Measurements from ENCODE around the gene RBBP8NL.

The RBBP8NL gene

GRCh38 chr20:62461157-62461556, 33.8 kb upstream of the RBBP8NL start:
- no peak for DNase-seq (ENCODE audit: low spot score)

GRCh38 chr20:62460678-62461077, 33.3 kb upstream of the RBBP8NL start:
- DNase-seq (ENCODE audit: low spot score), result no peak

DNA sequence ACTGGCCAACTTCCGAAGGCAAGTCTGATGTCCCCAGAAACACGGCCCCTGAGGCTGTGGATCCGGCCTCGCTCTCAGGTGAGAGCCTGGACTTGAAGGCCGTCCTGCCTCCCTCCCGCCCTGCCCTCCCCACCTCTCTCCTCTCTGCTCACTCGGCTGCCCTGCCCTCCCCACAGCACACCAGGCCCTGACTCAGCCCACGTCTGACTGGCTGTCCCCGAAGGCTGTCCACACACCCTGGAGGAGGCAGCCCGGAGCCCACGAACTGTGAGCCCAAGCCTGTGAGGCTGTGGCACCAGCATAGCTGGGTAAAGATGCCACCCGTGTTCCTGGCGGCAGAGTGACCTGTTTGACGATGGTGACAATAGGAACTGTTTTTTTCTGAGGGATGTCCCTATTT, 32.1 kb upstream of the RBBP8NL start:
- DNase-seq (ENCODE audit: low spot score), result no peak

GRCh38 chr20:62458275-62459251, 31.2 kb upstream of the RBBP8NL start:
- no peak for DNase-seq (ENCODE audit: low spot score)

DNA sequence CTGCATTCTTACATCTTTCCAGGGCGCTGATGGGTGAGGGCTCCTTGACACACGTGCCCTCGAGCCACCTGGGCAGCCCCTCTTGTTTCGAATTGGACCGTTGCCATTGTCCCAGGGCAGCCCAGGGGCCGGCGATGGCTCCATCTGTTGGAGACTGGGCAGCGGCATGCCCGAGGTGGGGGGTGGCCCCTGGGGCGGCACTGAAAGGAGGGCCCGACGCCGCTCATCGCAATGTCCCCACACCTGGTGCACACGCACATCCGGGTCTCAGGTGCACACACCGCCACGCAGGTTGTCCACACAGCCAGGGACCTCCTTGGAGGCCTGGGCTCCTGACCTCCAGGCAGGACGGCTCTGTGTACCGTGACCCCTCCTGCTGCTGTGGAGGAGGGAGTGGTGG, 30.5 kb upstream of the RBBP8NL start:
- no peak for DNase-seq (ENCODE audit: low spot score)

DNA sequence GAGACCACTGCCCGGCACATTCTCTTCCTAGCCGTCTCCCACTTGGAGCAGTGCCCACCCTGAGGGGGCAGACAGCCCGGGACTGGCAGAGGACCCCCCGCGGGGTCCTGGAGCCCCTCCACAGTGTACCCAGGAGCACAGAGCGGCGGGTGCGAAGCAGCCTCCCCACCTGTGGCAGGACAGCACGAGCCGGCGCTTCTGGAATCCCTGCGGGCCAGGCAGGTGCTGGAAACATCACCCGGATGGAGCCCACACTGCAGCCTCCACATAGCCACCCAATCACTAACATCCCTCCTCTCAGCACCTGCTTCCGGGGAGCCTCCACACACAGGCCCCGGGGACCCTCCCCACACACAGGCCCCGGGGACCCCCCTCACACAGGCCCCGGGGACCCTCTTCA, 29.8 kb upstream of the RBBP8NL start:
- no peak for DNase-seq (ENCODE audit: low spot score)

DNA sequence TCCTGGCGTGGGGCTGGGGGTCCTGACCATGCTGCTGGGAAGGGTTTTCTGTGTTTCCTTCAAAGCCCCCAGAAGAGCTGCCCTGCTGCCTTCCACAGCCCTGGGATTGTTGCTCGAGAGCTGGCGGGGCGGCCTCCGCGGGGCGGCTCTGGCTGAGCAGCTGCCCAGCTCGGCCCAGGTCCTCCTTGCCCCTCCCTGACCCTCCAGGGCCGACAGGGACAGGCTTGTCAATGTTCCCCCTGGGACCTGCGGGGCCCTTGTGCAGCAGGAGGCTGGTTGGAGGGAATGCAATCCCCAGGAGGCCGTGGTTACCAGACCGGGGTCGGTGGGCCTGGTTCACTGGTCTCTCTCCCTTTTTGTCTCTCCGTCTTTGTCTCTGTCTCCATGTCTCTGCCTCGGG, 28.6 kb upstream of the RBBP8NL start:
- no peak for DNase-seq (ENCODE audit: low spot score)

- DNase-seq (ENCODE audit: low spot score), result no peak
Observed at GRCh38 chr20:62454904-62455636, 27.7 kb upstream of the RBBP8NL start.

GRCh38 chr20:62453186-62453808, 26.0 kb upstream of the RBBP8NL start:
- no peak for DNase-seq (ENCODE audit: low spot score)

DNA sequence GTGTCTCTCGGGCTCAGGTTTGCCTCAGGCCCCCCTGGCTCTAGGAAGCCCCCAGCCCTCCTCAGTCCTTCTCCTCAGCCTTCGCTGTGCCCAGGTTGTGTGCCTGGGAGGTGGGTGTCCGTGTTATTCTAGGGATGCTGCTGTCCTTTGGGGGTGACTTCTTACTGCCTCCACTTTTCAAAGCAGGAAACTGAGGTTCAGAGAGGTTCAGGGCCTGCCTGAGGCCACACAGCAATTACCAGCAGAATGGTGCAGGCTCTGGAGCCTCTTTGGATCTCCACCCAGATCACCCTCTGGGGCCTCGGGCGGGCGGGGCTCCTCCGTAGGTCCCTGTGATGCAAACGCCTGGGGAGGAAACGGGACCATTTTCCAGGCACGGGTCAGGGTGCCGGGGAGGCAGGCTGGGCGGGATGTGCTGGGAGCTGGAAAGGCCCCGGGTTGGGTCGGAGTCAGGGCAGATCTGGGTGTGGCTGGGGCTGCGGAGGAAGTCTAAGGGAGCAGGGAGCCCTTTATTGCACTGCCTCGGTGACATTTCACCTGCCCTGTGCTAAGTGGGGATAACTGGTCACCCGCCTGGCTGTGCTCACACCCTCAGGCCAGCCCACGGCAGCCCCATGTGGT, 25.2 kb upstream of the RBBP8NL start:
- DNase-seq (ENCODE audit: low spot score), result no peak

DNA sequence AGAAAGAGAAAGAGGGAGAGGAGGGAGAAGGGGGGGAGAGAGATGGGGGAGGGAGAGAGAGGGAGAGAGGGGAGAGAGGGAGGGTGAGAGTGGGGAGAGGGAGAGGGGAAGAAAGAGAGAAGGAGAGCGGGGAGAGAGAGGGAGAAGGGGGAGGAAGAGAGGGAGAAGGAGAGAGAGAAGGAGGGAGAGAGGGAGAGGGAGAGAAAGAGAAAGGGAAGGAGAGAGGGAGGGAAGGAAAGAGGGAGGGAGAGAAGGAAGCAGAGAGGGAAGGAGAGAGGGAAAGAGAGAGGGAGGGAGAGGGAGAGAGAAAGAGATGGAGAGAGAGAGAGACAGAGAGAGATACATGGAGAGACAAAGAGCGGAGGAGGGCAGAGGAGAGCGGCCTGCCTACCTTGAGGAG, 24.6 kb upstream of the RBBP8NL start:
- no peak for DNase-seq (ENCODE audit: low spot score)

DNA sequence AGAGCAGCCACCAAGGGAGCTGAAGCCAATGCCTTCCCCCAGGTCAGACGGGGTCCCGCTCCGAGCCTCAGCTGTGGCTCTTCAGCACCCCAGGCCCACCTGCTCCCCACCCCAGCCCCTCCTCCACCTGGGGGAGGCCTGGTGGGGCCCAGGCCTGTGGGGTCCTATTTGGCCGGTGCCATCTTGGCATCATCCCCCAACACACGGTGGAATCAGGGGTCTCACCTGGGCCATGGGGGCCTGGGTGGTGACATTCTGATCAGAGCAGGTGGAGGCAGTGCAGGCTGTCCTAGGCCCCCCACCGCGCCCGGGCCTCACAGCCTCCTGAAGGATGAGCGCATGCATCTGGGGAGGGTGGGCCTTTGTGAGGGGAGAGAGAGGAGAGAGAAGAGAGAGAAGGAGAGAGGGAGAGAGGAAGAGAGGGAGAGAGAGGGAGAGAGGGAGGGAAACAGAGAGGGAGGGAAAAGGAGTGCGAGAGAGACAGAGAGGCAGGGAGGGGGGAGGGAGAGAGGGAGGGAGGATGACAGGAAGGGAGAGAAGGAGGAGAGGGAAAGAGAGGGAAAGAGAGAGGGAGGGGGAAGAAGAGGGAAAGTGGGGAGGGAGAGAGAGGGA, 23.9 kb upstream of the RBBP8NL start:
- no peak for DNase-seq (ENCODE audit: low spot score)

DNA sequence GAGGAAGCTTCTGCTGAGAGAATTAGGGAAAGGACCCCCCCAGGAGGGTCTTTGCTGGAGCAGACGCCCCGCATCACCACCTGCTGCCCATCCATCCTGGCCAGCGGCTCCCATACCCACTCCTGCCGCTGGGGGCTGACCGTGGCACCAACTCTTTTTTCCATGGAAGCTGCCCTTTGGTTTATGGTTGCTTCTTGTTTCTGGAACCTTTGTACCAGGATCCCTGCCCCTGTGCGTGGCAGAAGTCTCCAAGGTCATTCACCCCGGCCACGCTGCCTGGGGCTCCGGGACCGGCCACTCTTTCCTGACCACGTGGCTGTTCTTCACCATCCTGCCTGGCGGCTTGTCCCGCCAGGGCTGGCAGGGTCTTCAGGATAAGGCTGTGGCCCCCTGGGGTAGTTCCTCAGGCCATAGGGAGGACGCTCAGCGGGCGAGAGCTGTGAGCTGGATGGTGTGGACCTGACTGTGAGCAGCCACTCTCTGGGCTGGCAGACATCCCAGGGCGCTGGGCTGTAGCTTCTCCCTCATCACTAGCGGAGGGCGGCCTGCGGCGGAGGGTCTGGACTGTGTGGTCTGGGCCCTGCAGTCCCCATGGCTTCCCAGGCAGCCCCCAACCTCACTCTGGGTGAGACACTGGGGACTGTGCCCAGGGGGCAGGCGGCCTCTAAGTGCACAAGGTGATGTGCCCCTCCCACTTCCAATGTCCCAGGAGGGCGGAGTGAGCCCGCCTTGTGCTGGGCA, 22.8 kb upstream of the RBBP8NL start:
- DNase-seq (ENCODE audit: low spot score), result no peak

DNA sequence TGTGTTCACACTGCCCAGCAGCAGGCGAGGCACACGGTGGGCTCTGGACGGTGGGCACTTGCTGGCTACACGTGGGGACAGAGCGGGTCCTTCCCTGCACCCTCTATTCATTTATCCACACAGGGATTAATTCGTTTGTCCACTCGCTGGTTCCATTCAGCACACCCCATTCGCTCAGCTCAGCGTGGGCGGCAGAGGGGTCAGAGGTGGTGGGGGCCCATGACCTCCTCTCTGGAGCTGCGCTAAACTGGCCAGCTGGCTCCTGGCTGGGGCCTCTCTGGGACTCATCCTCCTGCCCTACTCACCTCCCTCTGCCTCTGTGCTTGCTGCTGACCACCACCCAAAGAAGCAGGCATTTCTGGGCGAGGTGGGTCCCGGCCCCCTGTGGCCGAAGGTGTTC, 21.4 kb upstream of the RBBP8NL start:
- DNase-seq (ENCODE audit: low spot score), result no peak

- DNase-seq (ENCODE audit: low spot score), result no peak
Observed at GRCh38 chr20:62448038-62448437, 20.7 kb upstream of the RBBP8NL start.

GRCh38 chr20:62446888-62447869, 19.8 kb upstream of the RBBP8NL start:
- DNase-seq (ENCODE audit: low spot score), result no peak

GRCh38 chr20:62446481-62446880, 19.1 kb upstream of the RBBP8NL start:
- no peak for DNase-seq (ENCODE audit: low spot score)

GRCh38 chr20:62445553-62446340, 18.4 kb upstream of the RBBP8NL start:
- DNase-seq (ENCODE audit: low spot score), result no peak

DNA sequence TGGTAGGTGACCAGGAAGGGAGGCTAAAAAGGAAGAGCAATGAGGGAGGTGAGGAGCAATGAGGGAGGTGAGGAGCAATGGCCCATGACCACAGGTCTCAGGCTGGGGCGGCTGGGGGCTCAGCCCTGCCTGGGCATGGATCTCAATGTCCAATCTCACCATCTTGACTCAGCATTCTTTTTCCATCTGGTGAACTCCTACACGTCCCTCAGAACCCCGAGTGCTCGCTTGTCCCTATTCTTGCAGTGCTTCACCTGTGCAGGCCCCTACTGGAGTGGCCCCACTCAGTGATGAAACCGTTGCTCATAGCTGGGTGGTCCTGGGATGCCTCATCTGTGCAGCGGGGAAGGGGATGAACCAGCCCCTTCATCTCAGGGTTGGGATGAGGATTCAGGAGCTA, 16.9 kb upstream of the RBBP8NL start:
- no peak for DNase-seq (ENCODE audit: low spot score)
